ENCODE results near the gene MYL3.

DNA sequence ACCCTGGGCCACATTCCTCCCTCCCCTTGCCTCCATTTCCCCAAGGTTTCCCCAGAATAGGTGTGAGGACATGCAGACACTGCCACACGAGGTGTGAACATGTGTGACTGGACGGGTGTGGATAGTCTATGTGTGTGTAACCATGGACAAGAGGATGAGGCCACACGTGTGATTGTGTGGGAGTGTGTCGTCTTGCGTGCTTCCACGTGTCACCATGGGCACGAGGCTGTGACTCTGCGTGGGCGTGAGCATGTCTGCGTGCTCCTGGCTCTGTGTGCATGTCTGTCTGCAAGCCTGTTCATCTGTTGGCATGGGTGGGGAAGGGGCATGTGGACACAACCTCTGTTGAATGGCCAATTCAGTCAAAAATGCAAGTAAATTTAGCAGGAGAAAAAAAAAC, 6.2 kb upstream of the MYL3 start:
- TF ChIP-seq EP300 (IDR thresholded peaks at IDR 0.05; ENCODE audit: borderline replicate concordance) (no peak), CREB1 (IDR thresholded peaks at IDR 0.05; ENCODE audit: low read depth) (no peak), ZBTB7A (IDR thresholded peaks at IDR 0.05; ENCODE audit: low read depth) (no peak), MAX (IDR thresholded peaks at IDR 0.05) (no peak), YY1 (IDR thresholded peaks at IDR 0.05; ENCODE audit: low read depth) (no peak), TCF12 (IDR thresholded peaks at IDR 0.05; ENCODE audit: low read depth) (no peak), FOXM1 (IDR thresholded peaks at IDR 0.05; ENCODE audit: borderline replicate concordance, low read depth) (no peak)
- TF ChIP-seq, protein P1, sequence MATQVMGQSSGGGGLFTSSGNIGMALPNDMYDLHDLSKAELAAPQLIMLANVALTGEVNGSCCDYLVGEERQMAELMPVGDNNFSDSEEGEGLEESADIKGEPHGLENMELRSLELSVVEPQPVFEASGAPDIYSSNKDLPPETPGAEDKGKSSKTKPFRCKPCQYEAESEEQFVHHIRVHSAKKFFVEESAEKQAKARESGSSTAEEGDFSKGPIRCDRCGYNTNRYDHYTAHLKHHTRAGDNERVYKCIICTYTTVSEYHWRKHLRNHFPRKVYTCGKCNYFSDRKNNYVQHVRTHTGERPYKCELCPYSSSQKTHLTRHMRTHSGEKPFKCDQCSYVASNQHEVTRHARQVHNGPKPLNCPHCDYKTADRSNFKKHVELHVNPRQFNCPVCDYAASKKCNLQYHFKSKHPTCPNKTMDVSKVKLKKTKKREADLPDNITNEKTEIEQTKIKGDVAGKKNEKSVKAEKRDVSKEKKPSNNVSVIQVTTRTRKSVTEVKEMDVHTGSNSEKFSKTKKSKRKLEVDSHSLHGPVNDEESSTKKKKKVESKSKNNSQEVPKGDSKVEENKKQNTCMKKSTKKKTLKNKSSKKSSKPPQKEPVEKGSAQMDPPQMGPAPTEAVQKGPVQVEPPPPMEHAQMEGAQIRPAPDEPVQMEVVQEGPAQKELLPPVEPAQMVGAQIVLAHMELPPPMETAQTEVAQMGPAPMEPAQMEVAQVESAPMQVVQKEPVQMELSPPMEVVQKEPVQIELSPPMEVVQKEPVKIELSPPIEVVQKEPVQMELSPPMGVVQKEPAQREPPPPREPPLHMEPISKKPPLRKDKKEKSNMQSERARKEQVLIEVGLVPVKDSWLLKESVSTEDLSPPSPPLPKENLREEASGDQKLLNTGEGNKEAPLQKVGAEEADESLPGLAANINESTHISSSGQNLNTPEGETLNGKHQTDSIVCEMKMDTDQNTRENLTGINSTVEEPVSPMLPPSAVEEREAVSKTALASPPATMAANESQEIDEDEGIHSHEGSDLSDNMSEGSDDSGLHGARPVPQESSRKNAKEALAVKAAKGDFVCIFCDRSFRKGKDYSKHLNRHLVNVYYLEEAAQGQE (IDR thresholded peaks at IDR 0.05; ENCODE audit: low read depth), result no peak
